Calu3 (cell line): Measurements from ENCODE around the gene PMM2. TPM values are rescaled to one million over a fixed set of nuclear protein-coding genes. Genes with fewer than 3 reads are reported as not detected.
A peak's percentile ranks its signal among the peaks of the same experiment; 100 is the strongest.
"Not testable (repeated sequence)": the region's sequence is repeated elsewhere in the genome, so short reads cannot be mapped to it uniquely, and the experiment has no call there.

Source experiments
- BruUV-seq: library from RNA; stranded (reverse); fragments of 400-500 nt; replicated peaks from 2 replicates; lab custom pipeline; 2021; lab: Mats Ljungman, UMichigan
- CTCF ChIA-PET: fragments of 300-600 bp; sonication (Branson Sonifier 250); formaldehyde crosslinking; loops from one replicate; lab custom pipeline; 2022; ENCODE audit warnings: antibody characterized with exemption; lab: Charles Lee
- DNase-seq: peaks from one replicate; pipeline ENCODE4 v3.0.0; 2022
- H3K27ac Mint-ChIP-seq: one replicate; pipeline ENCODE4 v1.8.0; 2022; ENCODE audit warnings: mixed read lengths; ENCODE audit not compliant: unreplicated experiment
- H3K27me3 Mint-ChIP-seq: one replicate; pipeline ENCODE4 v1.8.0; 2022; ENCODE audit warnings: mixed read lengths; ENCODE audit not compliant: unreplicated experiment
- H3K36me3 Mint-ChIP-seq: one replicate; pipeline ENCODE4 v1.8.0; 2022; ENCODE audit warnings: mild to moderate bottlenecking, moderate library complexity, mixed read lengths; ENCODE audit not compliant: insufficient read depth, unreplicated experiment
- H3K4me1 Mint-ChIP-seq: one replicate; pipeline ENCODE4 v1.8.0; 2022; ENCODE audit warnings: mild to moderate bottlenecking, low read depth, mixed read lengths; ENCODE audit not compliant: unreplicated experiment
- H3K4me3 Mint-ChIP-seq: one replicate; pipeline ENCODE4 v1.8.0; 2022; ENCODE audit warnings: mild to moderate bottlenecking, low read depth, moderate library complexity, mixed read lengths; ENCODE audit not compliant: unreplicated experiment
- H3K9me3 Mint-ChIP-seq: one replicate; pipeline ENCODE4 v1.8.0; 2022; ENCODE audit warnings: low read depth, mixed read lengths; ENCODE audit not compliant: unreplicated experiment
- intact Hi-C: fragments of 100-400 bp; cut with micrococcal nuclease; formaldehyde crosslinking; loops from one replicate; pipeline ENCODE4 v1.10.0; 2022; ENCODE audit not compliant: unreplicated experiment
- total RNA-seq: library from RNA; stranded (reverse); gene quantifications from 2 replicates; pipeline ENCODE4 v1.2.3, GENCODE V29; 2022
- TF ChIP-seq, protein P1 (sequence below): fragments of 200-600 bp; IDR thresholded peaks from one replicate; pipeline ENCODE4 v1.8.0; 2022; ENCODE audit warnings: antibody characterized with exemption; ENCODE audit not compliant: unreplicated experiment

PMM2 gene
- total RNA-seq, 1 experiment from 2014 or later, result 88.3 TPM

DNA sequence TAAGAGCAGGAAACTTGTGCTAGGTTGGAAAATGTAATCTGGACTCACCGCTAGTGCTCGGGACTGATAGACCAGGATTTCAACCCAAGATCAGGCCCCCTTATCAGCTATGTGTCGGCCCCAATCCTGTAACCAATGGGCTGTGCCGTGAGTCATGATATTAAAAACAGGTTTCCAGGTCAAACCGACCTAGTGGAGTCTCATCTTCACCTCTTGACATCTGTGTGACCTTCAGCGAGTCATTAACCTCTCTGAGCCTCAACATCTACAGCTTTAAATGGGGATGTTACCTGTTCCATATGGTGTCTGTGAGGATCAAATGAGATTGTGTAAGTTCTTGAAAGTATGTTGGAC is 512 bp downstream of the PMM2 start:
- H3K9me3 Mint-ChIP-seq, result no peaks in the 10 kb centered on the region
- TSS peak; percentile 46 for BruUV-seq
- peak overlapping the region; percentile 99 for H3K4me3 Mint-ChIP-seq
- H3K27me3 Mint-ChIP-seq, result no peaks in the 10 kb centered on the region
- intact Hi-C loops, result loop anchor here (5.0 kb wide), 2 partner anchors 84 to 121 kb away; partner anchors contain the start of gene LITAFD
- TF ChIP-seq, protein P1, sequence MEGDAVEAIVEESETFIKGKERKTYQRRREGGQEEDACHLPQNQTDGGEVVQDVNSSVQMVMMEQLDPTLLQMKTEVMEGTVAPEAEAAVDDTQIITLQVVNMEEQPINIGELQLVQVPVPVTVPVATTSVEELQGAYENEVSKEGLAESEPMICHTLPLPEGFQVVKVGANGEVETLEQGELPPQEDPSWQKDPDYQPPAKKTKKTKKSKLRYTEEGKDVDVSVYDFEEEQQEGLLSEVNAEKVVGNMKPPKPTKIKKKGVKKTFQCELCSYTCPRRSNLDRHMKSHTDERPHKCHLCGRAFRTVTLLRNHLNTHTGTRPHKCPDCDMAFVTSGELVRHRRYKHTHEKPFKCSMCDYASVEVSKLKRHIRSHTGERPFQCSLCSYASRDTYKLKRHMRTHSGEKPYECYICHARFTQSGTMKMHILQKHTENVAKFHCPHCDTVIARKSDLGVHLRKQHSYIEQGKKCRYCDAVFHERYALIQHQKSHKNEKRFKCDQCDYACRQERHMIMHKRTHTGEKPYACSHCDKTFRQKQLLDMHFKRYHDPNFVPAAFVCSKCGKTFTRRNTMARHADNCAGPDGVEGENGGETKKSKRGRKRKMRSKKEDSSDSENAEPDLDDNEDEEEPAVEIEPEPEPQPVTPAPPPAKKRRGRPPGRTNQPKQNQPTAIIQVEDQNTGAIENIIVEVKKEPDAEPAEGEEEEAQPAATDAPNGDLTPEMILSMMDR, result no peak
- no peak for DNase-seq
- H3K4me1 Mint-ChIP-seq, result peaks cover 41% of the 10 kb centered on the region
- CTCF ChIA-PET, result interaction anchor here (1.6 kb wide), 1 partner anchor 119 kb away, joined by 3 read pairs; no protein-coding TSS in a partner anchor
- peak overlapping the region; percentile 44 for H3K27ac Mint-ChIP-seq
- peaks cover 66% of the 10 kb centered on the region for H3K36me3 Mint-ChIP-seq

DNA sequence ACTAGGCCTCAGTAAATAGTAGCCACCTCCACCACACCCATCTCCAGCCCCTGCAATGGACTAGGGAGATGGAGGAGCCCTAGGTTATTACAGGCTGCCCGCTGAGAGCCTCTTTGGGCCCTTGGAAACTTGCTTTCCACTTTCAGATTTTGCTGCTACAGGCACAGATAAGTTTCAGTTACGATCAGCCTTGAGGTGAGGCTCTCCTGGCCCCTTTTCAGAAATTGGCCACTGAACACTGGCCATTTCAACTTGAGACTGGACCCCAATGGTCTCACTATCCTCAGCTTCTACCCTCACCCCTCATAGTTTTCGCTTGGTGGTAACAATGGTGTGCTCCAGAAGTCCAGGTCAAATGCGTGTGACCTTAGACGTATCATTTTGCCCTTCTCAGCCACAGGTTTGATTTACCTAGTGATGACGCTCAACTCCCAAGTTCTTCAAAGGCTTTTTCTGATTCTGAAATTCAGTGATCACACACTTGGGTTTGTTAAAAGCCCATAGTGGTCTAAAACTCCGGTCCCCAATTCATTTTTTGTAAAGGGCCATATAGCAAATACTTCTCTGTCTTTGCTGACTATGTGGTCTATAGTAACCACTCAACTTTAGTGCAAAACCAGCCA is 1.0 kb downstream of the PMM2 start:
- no peaks in the 10 kb centered on the region for H3K27me3 Mint-ChIP-seq
- no peak for DNase-seq
- no TSS peak for BruUV-seq
- H3K9me3 Mint-ChIP-seq, result no peaks in the 10 kb centered on the region
- TF ChIP-seq, protein P1, result no peak
- CTCF ChIA-PET, result interaction anchor here (0.6 kb wide), 2 partner anchors 69 to 138 kb away, joined by 3 to 4 read pairs; no protein-coding TSS in a partner anchor
- peaks cover 71% of the 10 kb centered on the region for H3K36me3 Mint-ChIP-seq
- peaks cover 41% of the 10 kb centered on the region for H3K4me1 Mint-ChIP-seq
- peak overlapping the region; percentile 44 for H3K27ac Mint-ChIP-seq
- peak overlapping the region; percentile 99 for H3K4me3 Mint-ChIP-seq
- intact Hi-C loops, result loop anchor here (5.0 kb wide), 2 partner anchors 84 to 121 kb away; partner anchors contain the start of gene LITAFD

DNA sequence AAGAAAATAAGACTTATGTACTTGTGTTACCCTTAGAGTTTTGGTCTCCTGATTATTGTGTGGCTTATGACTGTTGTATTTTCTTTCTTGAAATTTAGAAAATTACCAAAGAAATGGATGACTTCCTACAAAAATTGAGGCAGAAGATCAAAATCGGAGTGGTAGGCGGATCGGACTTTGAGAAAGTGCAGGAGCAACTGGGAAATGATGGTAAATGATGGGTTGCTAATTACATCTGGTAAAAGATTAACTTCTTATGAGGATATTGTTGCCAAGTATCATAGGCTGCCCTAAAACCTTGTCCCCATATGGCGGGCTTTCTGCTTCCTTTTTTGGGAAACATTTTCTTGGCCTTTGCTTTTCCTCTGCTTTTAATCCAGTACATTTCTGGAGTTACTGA is 4.1 kb downstream of the PMM2 start:
- Mint-ChIP-seq H3K9me3 (no peaks in the 10 kb centered on the region), H3K4me3 (no peak overlapping the region), H3K27me3 (no peaks in the 10 kb centered on the region), H3K36me3 (peaks cover 85% of the 10 kb centered on the region), H3K27ac (no peak overlapping the region), H3K4me1 (peaks cover 24% of the 10 kb centered on the region)
- CTCF ChIA-PET, result no interaction called here
- no TSS peak for BruUV-seq
- no peak for DNase-seq
- intact Hi-C loops, result no loop called here
- TF ChIP-seq, protein P1, result no peak

DNA sequence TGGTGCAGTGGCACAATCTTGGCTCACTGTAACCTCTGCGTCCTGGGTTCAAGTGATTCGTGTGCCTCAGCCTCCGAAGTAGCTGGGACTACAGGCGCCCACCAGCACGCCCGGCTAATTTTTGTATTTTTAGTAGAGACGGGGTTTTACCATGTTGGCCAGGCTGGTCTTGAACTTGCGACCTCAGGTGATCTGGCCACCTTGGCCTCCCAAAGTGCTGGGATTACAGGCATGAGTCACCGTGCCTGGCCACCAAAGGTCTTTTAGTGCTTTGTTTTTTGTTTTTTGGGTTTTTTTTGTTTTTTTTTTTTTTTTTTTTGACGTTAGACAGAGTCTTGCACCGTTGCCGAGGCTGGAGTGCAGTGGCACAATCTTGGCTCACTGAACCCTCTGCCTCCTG is 6.1 kb downstream of the PMM2 start:
- H3K36me3 Mint-ChIP-seq, result peaks cover 85% of the 10 kb centered on the region

DNA sequence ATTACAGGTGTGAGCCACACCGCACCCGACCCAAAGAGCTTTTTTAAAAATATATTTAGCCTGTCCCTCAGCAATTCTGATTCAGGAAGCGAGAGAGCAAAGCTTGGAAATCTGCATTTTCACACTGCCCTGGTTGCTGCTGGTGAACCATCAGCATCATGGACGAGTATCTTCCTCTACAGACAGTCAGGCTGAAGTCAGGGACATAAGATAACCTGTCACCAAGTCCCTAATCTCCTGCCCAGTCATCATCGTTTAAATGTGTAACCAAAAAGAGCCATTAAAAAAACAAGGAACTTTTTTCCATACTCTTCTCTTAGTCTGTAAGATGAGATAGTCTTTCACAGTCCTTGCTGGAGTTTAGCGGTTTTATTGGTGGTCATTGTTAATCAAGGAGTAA is 6.7 kb downstream of the PMM2 start:
- CTCF ChIA-PET, result no interaction called here
- H3K36me3 Mint-ChIP-seq, result peaks cover 87% of the 10 kb centered on the region
- H3K27me3 Mint-ChIP-seq, result no peaks in the 10 kb centered on the region
- TF ChIP-seq, protein P1, result no peak
- no peak overlapping the region for H3K4me3 Mint-ChIP-seq
- no peaks in the 10 kb centered on the region for H3K9me3 Mint-ChIP-seq
- peaks cover 13% of the 10 kb centered on the region for H3K4me1 Mint-ChIP-seq
- intact Hi-C loops, result no loop called here
- H3K27ac Mint-ChIP-seq, result no peak overlapping the region
- BruUV-seq, result no TSS peak
- DNase-seq, result no peak

More for the DNA sequence above, 6.1 kb downstream of the PMM2 start:
- intact Hi-C loops, DNase-seq, H3K27ac Mint-ChIP-seq, H3K27me3 Mint-ChIP-seq, H3K4me3 Mint-ChIP-seq, BruUV-seq, CTCF ChIA-PET, H3K9me3 Mint-ChIP-seq: not testable (repeated sequence)
- H3K4me1 Mint-ChIP-seq, result peaks cover 18% of the 10 kb centered on the region
